ENCODE data around the gene TMEM37. TPM values are rescaled to one million over a fixed set of nuclear protein-coding genes. Genes with fewer than 3 reads are reported as not detected.

TMEM37 gene
- total and polyA plus RNA-seq, 2 experiments from 2014 or later = 52.6 to 123 TPM

- Histone ChIP-seq H3K4me2 (no peak overlapping the region), H3K9me2 (replicated peaks; ENCODE audit: insufficient read depth) (no peaks in the 10 kb centered on the region), H4K20me1 (ENCODE audit: insufficient read depth, poor library complexity, severe bottlenecking) (no peaks in the 10 kb centered on the region), H3K27me3 (no peaks in the 10 kb centered on the region), H3K9me3 (ENCODE audit: low read depth) (no peaks in the 10 kb centered on the region), H3K27ac (no peak overlapping the region), H3K4me1 (ENCODE audit: insufficient read depth) (no peaks in the 10 kb centered on the region), H3K36me3 (replicated peaks; ENCODE audit: insufficient read depth, low read depth) (no peaks in the 10 kb centered on the region), H3K4me3 (no peak overlapping the region), H3K79me2 (no peaks in the 10 kb centered on the region), H2AFZ (no peak overlapping the region)
- WGBS (ENCODE audit: low lambda C conversion rate, missing lambda C conversion rate) = 65% methylated on average over 2 of the region's 2 CpGs
- DNase-seq (ENCODE audit: low spot score) = no peak
- TF ChIP-seq EZH2phosphoT487 (IDR thresholded peaks at IDR 0.05; ENCODE audit: low read depth, severe bottlenecking, unreplicated experiment) (no peak), EZH2 (IDR thresholded peaks at IDR 0.05; ENCODE audit: borderline replicate concordance) (no peak), CTCF (IDR thresholded peaks at IDR 0.05; ENCODE audit: poor library complexity) (no peak)
These were observed 28.4 kb downstream of the TMEM37 start for GRCh38 chr2:119460076-119460475.

DNA sequence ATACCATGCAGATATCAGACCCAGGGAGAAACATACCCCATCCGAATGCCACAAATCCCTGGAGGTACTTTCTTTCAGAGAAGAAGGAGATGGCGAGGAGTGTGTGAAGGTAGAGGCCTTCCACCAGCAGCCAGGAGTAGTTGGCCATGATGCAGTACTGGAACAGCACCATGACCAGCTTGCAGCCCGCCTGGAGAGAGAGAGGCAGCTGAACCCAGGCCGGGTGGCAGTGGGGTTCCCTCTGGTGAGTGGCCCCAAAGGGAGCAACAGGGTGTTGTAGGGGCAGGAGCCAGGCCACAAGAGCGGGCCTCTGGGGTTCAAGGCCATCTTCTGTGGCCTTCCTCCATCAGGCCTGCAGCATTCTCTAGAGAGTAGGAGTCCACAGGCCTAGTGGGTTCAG lies 30.2 kb downstream of the TMEM37 start:
- Histone ChIP-seq H3K9me2 (replicated peaks; ENCODE audit: insufficient read depth) (no peaks in the 10 kb centered on the region), H3K79me2 (no peaks in the 10 kb centered on the region), H3K27ac (no peak overlapping the region), H4K20me1 (ENCODE audit: insufficient read depth, poor library complexity, severe bottlenecking) (no peaks in the 10 kb centered on the region), H3K36me3 (replicated peaks; ENCODE audit: insufficient read depth, low read depth) (no peaks in the 10 kb centered on the region), H3K27me3 (no peaks in the 10 kb centered on the region), H2AFZ (no peak overlapping the region), H3K4me1 (ENCODE audit: insufficient read depth) (no peaks in the 10 kb centered on the region), H3K4me2 (no peak overlapping the region), H3K9me3 (ENCODE audit: low read depth) (no peaks in the 10 kb centered on the region), H3K4me3 (no peak overlapping the region)
- TF ChIP-seq CTCF (IDR thresholded peaks at IDR 0.05; ENCODE audit: poor library complexity) (no peak), EZH2phosphoT487 (IDR thresholded peaks at IDR 0.05; ENCODE audit: low read depth, severe bottlenecking, unreplicated experiment) (no peak)
- no peak for DNase-seq (ENCODE audit: low spot score)
- WGBS (ENCODE audit: low lambda C conversion rate, missing lambda C conversion rate) = 95% methylated on average over 5 of the region's 5 CpGs

- H3K4me3 ChIP-seq = no peak overlapping the region
- WGBS (ENCODE audit: low lambda C conversion rate, missing lambda C conversion rate) = 93% methylated on average over 7 of the region's 7 CpGs
- no peaks in the 10 kb centered on the region for H3K9me3 ChIP-seq (ENCODE audit: low read depth)
- TF ChIP-seq CTCF (IDR thresholded peaks at IDR 0.05; ENCODE audit: poor library complexity) = no peak
- TF ChIP-seq EZH2 (IDR thresholded peaks at IDR 0.05; ENCODE audit: borderline replicate concordance) = no peak
- no peak for TF ChIP-seq EZH2phosphoT487 (IDR thresholded peaks at IDR 0.05; ENCODE audit: low read depth, severe bottlenecking, unreplicated experiment)
- no peaks in the 10 kb centered on the region for H3K4me1 ChIP-seq (ENCODE audit: insufficient read depth)
- no peak for DNase-seq (ENCODE audit: low spot score)
- H2AFZ ChIP-seq = no peak overlapping the region
- no peaks in the 10 kb centered on the region for H3K9me2 ChIP-seq (replicated peaks; ENCODE audit: insufficient read depth)
- H3K79me2 ChIP-seq = no peaks in the 10 kb centered on the region
- no peaks in the 10 kb centered on the region for H4K20me1 ChIP-seq (ENCODE audit: insufficient read depth, poor library complexity, severe bottlenecking)
- H3K4me2 ChIP-seq = no peak overlapping the region
- H3K27ac ChIP-seq = no peak overlapping the region
- H3K27me3 ChIP-seq = no peaks in the 10 kb centered on the region
- H3K36me3 ChIP-seq (replicated peaks; ENCODE audit: insufficient read depth, low read depth) = no peaks in the 10 kb centered on the region
These were observed 30.9 kb downstream of the TMEM37 start for GRCh38 chr2:119462574-119462973.

GRCh38 chr2:119463136-119463535 lies 31.5 kb downstream of the TMEM37 start:
- Histone ChIP-seq H3K27me3 (no peaks in the 10 kb centered on the region), H3K4me3 (no peak overlapping the region), H3K9me2 (replicated peaks; ENCODE audit: insufficient read depth) (no peaks in the 10 kb centered on the region), H4K20me1 (ENCODE audit: insufficient read depth, poor library complexity, severe bottlenecking) (no peaks in the 10 kb centered on the region), H3K9me3 (ENCODE audit: low read depth) (no peaks in the 10 kb centered on the region), H3K36me3 (replicated peaks; ENCODE audit: insufficient read depth, low read depth) (no peaks in the 10 kb centered on the region), H3K4me1 (ENCODE audit: insufficient read depth) (no peaks in the 10 kb centered on the region), H3K4me2 (no peak overlapping the region), H2AFZ (no peak overlapping the region), H3K27ac (no peak overlapping the region), H3K79me2 (no peaks in the 10 kb centered on the region)
- 62% methylated on average over 4 of the region's 4 CpGs for WGBS (ENCODE audit: low lambda C conversion rate, missing lambda C conversion rate)
- TF ChIP-seq CTCF (IDR thresholded peaks at IDR 0.05; ENCODE audit: poor library complexity) (no peak), EZH2 (IDR thresholded peaks at IDR 0.05; ENCODE audit: borderline replicate concordance) (no peak), EZH2phosphoT487 (IDR thresholded peaks at IDR 0.05; ENCODE audit: low read depth, severe bottlenecking, unreplicated experiment) (no peak)
- no peak for DNase-seq (ENCODE audit: low spot score)
